Fibroblast of the aortic adventitia (primary cell): ENCODE results near the gene IGF2BP3. TPM values are rescaled to one million over a fixed set of nuclear protein-coding genes. Genes with fewer than 3 reads are reported as not detected.

Source experiments
- DNase-seq: peaks from one replicate; pipeline ENCODE4 v3.0.0-alpha.2; 2010; ENCODE audit warnings: low read depth
- H3K4me3 ChIP-seq: 2 replicates; pipeline ENCODE4 v1.5.1; 2011; ENCODE audit warnings: low read depth, mild to moderate bottlenecking, control low read depth, low read length, moderate library complexity
- CTCF ChIP-seq: IDR thresholded peaks from 2 replicates; pipeline ENCODE4 v1.5.1; 2011; ENCODE audit warnings: mild to moderate bottlenecking, low read length, control low read depth, inconsistent platforms; ENCODE audit not compliant: insufficient read depth
- total RNA-seq: library from RNA; depleted of rRNA; stranded (reverse); fragments of >200 nt; gene quantifications from 2 replicates; pipeline ENCODE4 v1.2.3, GENCODE V29; 2012; ENCODE audit warnings: low replicate concordance

The IGF2BP3 gene
- total RNA-seq, 1 donor: 116 TPM

GRCh38 chr7:23349484-23350157 lies 120.7 kb downstream of the IGF2BP3 start:
- H3K4me3 ChIP-seq: no peak overlapping the region
- DNase-seq: peak; percentile 89
- TF ChIP-seq CTCF: no peak

DNA sequence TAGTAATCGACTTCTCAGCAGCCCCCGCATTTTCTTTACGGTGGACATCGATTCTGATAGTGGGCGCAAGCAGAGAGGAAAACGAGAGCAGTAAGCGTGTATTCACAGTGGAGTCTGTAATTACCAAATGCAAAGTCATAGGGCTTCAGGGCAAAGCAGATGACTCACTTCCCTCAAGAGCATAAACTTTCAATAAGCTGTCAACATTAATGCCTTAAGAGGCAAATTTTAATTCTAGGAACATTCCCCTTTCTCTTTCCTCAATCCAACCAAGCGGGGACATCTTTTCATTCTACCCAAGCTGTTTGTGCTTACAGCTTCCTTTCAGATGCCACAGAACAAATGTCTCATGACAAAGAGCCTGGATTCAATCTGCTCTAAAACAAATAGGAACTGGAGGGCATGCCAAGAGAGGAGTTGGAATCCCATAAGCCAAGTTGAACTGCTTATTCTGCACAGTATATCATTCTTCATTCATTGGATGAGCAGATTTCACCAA lies 122.6 kb downstream of the IGF2BP3 start:
- no peak for TF ChIP-seq CTCF
- H3K4me3 ChIP-seq: no peak overlapping the region
- DNase-seq: peak; percentile 81

- DNase-seq: no peak
- H3K4me3 ChIP-seq: no peak overlapping the region
- no peak for TF ChIP-seq CTCF
These were observed 123.1 kb downstream of the IGF2BP3 start for GRCh38 chr7:23347033-23347681.

DNA sequence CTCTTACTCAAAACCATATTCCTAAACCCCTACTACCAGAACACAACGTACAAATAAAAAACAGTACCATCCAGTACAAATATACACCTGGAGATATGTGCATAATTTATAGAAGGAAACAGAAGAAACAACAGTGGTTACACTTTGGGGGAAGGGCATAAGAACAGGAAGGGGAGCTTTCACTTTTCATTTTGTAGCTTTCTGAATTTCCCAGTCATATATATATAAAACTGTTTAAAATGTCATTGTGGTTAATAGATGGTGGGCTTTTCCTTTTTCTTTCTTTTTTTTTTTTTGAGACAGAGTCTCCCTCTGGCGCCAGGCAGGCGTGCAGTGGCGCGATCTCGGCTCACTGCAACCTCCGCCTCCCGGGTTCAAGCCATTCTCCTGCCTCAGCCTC lies 124.0 kb downstream of the IGF2BP3 start:
- DNase-seq: no peak
- TF ChIP-seq CTCF: no peak
- H3K4me3 ChIP-seq: no peak overlapping the region

DNA sequence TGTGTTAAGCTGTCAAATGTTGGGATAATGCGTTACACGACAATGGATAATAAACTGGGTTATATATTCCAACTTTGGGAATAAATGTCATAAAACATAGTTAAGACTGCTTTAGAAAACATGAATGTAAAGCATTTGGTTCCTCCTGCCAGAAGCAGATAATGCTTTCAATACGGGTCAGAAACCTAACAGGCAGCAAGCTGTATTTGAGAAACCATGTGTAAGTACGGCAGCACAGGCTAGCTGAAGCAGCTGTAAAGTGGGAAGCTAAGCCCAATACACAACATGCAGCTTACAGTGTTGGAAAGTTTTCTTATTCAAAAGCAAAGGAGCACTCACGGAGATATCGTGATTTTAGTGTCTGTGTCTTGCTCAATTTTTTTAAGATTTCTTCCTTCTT lies 124.7 kb downstream of the IGF2BP3 start:
- no peak for DNase-seq
- TF ChIP-seq CTCF: no peak

GRCh38 chr7:23343806-23344475 lies 126.3 kb downstream of the IGF2BP3 start:
- TF ChIP-seq CTCF: no peak
- no peak for DNase-seq
- H3K4me3 ChIP-seq: no peak overlapping the region

More for the DNA sequence above, 124.7 kb downstream of the IGF2BP3 start:
- no peak overlapping the region for H3K4me3 ChIP-seq
